ENCODE results near the gene IL5. TPM values are rescaled to one million over a fixed set of nuclear protein-coding genes. Genes with fewer than 3 reads are reported as not detected.
"Not testable (repeated sequence)": the region's sequence is repeated elsewhere in the genome, so short reads cannot be mapped to it uniquely, and the experiment has no call there.

Gene IL5
- total RNA-seq (ENCODE audit: unreplicated experiment): not detected
- long read RNA-seq: 0 reads

DNA sequence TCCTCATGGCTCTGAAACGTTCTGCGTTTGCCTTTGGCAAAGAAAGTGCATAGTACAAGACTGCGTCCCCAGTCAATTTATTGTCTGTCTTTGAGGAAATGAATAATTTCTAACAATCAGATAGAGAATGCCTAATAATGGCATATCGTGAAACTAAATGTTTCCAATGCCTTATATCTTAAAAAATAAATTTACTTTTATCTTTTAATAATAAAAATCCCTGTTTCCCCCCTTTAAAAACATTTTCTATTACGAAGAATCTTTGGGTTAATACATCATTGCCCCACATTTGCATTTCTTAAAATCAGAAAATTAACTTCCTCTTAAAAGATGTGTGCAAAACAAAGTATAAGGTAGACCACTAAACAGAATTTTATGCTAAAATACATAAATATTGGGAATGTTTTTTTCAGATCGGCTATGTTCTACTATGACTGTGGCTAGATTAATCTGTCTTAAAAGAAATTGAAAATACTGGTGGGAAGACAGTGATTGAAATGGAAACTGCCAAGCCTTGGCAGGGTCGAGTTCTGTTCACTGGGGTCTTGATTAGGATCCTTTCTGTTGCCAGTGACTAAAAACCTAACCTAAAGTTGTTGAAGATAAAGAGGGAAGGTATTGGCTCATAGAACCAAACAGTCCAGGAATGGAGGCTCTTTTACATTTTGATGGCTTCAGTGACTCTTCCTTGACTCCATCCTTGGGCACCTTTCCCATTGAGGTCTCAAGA lies at the start of gene IL5:
TSS of gene IL5 (minus strand) at position 51 of the 730 bp plus-strand sequence. CDS start at position 7, 44 bp downstream.
- Mint-ChIP-seq H3K4me1 (ENCODE audit: low read depth, unreplicated experiment) (peaks cover 5% of the 10 kb centered on the region), H3K9me3 (ENCODE audit: unreplicated experiment) (peaks cover 2% of the 10 kb centered on the region)
- TF ChIP-seq, protein P1, sequence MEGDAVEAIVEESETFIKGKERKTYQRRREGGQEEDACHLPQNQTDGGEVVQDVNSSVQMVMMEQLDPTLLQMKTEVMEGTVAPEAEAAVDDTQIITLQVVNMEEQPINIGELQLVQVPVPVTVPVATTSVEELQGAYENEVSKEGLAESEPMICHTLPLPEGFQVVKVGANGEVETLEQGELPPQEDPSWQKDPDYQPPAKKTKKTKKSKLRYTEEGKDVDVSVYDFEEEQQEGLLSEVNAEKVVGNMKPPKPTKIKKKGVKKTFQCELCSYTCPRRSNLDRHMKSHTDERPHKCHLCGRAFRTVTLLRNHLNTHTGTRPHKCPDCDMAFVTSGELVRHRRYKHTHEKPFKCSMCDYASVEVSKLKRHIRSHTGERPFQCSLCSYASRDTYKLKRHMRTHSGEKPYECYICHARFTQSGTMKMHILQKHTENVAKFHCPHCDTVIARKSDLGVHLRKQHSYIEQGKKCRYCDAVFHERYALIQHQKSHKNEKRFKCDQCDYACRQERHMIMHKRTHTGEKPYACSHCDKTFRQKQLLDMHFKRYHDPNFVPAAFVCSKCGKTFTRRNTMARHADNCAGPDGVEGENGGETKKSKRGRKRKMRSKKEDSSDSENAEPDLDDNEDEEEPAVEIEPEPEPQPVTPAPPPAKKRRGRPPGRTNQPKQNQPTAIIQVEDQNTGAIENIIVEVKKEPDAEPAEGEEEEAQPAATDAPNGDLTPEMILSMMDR (IDR thresholded peaks at IDR 0.05; ENCODE audit: partially characterized antibody, unreplicated experiment): no peak

DNA sequence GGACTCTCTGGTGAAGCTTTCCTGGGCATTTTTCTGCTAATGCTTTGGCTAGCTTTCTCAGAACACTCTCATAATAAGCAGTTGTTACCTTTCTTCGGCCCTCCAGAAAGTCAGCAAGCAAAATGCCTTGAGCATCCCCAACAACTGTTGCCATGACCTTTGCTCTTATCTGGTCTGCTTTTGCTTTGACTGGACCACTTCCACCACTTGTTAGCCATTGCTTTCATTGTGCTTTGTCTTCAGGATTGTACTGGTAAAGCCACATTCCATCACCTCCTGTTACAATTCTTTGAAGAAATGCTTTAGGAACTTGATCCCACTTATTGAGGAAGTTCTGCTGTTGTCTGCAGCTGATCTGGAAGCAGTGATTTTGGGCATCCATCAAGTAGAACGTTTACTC lies 49.2 kb upstream of the IL5 start:
- no peaks in the 10 kb centered on the region for H3K27me3 Mint-ChIP-seq (ENCODE audit: unreplicated experiment)
- no peak overlapping the region for H3K27ac Mint-ChIP-seq (ENCODE audit: unreplicated experiment)
- H3K4me1 Mint-ChIP-seq (ENCODE audit: low read depth, unreplicated experiment): no peaks in the 10 kb centered on the region
- H3K9me3 Mint-ChIP-seq (ENCODE audit: unreplicated experiment): no peaks in the 10 kb centered on the region
- H3K4me3 Mint-ChIP-seq (ENCODE audit: unreplicated experiment): no peak overlapping the region
- DNase-seq: no peak
- TF ChIP-seq, protein P1 (IDR thresholded peaks at IDR 0.05; ENCODE audit: partially characterized antibody, unreplicated experiment): no peak
- H3K36me3 Mint-ChIP-seq (ENCODE audit: unreplicated experiment): no peaks in the 10 kb centered on the region

More for the DNA sequence above, at the start of gene IL5:
- DNase-seq: no peak
- H3K36me3 Mint-ChIP-seq (ENCODE audit: unreplicated experiment): no peaks in the 10 kb centered on the region
- peaks cover 2% of the 10 kb centered on the region for H3K27me3 Mint-ChIP-seq (ENCODE audit: unreplicated experiment)
- H3K4me3 Mint-ChIP-seq (ENCODE audit: unreplicated experiment): no peak within 1 kb of the TSS
- H3K27ac Mint-ChIP-seq (ENCODE audit: unreplicated experiment): no peak within 1 kb of the TSS

DNA sequence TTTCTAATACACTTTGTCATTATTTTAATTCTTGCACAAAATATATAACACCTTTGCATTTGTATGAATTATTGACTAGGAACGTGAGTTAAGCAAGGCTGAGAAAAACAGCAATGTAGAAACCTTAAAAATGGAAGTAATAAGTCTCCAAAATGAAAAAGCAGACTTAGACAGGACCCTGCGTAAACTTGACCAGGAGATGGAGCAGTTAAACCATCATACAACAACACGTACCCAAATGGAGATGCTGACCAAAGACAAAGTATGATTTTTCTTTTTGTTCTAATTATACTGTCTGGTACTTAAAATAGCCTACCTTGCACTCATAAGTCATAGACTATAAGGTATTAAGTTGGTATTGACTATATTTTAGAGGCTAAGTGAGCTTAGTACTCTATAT lies 47.8 kb upstream of the IL5 start:
- H3K27me3 Mint-ChIP-seq (ENCODE audit: unreplicated experiment): no peaks in the 10 kb centered on the region
- no peak overlapping the region for H3K27ac Mint-ChIP-seq (ENCODE audit: unreplicated experiment)
- no peaks in the 10 kb centered on the region for H3K36me3 Mint-ChIP-seq (ENCODE audit: unreplicated experiment)
- no peaks in the 10 kb centered on the region for H3K9me3 Mint-ChIP-seq (ENCODE audit: unreplicated experiment)
- no peaks in the 10 kb centered on the region for H3K4me1 Mint-ChIP-seq (ENCODE audit: low read depth, unreplicated experiment)
- TF ChIP-seq, protein P1 (IDR thresholded peaks at IDR 0.05; ENCODE audit: partially characterized antibody, unreplicated experiment): no peak
- DNase-seq: no peak
- H3K4me3 Mint-ChIP-seq (ENCODE audit: unreplicated experiment): no peak overlapping the region

DNA sequence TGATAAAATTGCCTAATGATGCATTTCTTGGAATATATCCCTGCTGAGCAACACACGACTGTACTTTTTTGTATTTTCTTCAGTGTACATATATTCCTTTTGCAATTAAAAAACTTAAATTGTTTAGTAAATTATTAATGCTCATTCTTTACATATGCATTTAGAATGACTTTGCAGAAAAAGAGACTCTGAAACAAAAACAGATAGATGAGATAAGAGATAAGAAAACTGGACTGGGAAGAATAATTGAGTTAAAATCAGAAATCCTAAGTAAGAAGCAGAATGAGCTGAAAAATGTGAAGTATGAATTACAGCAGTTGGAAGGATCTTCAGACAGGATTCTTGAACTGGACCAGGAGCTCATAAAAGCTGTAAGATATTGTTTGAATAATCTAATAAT lies 46.1 kb upstream of the IL5 start:
- Mint-ChIP-seq H3K27ac (ENCODE audit: unreplicated experiment) (no peak overlapping the region), H3K4me3 (ENCODE audit: unreplicated experiment) (no peak overlapping the region), H3K27me3 (ENCODE audit: unreplicated experiment) (no peaks in the 10 kb centered on the region), H3K36me3 (ENCODE audit: unreplicated experiment) (no peaks in the 10 kb centered on the region), H3K9me3 (ENCODE audit: unreplicated experiment) (no peaks in the 10 kb centered on the region), H3K4me1 (ENCODE audit: low read depth, unreplicated experiment) (no peaks in the 10 kb centered on the region)
- no peak for DNase-seq
- TF ChIP-seq, protein P1 (IDR thresholded peaks at IDR 0.05; ENCODE audit: partially characterized antibody, unreplicated experiment): no peak

DNA sequence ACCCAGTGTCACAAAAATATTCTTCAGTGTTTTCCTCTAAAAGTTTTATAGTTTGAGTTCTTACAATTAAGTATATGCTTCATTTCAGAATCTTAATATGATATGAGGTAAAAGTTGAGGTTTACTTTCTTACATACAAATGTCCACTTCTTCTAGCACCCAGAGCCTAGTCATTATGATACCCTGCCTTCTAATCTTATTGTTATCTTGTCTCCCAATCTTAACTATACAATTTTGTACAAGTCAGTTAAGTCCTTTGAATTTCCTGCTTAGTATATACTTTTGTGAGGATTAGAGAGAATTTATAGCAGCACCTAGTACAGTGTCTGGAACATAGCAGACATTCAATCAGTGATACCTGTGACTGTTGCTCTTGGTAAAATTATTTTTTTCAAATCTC lies 42.7 kb upstream of the IL5 start:
- H3K27ac Mint-ChIP-seq (ENCODE audit: unreplicated experiment): no peak overlapping the region
- H3K4me3 Mint-ChIP-seq (ENCODE audit: unreplicated experiment): no peak overlapping the region
- no peaks in the 10 kb centered on the region for H3K36me3 Mint-ChIP-seq (ENCODE audit: unreplicated experiment)
- no peak for DNase-seq
- H3K27me3 Mint-ChIP-seq (ENCODE audit: unreplicated experiment): no peaks in the 10 kb centered on the region
- H3K9me3 Mint-ChIP-seq (ENCODE audit: unreplicated experiment): no peaks in the 10 kb centered on the region
- TF ChIP-seq, protein P1 (IDR thresholded peaks at IDR 0.05; ENCODE audit: partially characterized antibody, unreplicated experiment): no peak
- no peaks in the 10 kb centered on the region for H3K4me1 Mint-ChIP-seq (ENCODE audit: low read depth, unreplicated experiment)

DNA sequence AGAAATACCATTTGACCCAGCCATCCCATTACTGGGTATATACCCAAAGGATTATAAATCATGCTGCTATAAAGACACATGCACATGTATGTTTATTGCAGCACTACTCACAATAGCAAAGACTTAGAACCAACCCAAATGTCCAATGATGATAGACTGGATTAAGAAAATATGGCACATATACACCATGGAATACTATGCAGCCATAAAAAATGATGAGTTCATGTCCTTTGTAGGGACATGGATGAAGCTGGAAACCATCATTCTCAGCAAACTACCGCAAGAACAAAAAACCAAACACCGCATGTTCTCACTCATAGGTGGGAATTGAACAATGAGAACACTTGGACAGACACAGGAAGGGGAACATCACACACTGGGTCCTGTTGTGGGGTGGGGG lies 41.2 kb upstream of the IL5 start:
- not testable (repeated sequence) for H3K36me3 Mint-ChIP-seq (ENCODE audit: unreplicated experiment); H3K9me3 Mint-ChIP-seq (ENCODE audit: unreplicated experiment); H3K27ac Mint-ChIP-seq (ENCODE audit: unreplicated experiment); H3K4me1 Mint-ChIP-seq (ENCODE audit: low read depth, unreplicated experiment); H3K4me3 Mint-ChIP-seq (ENCODE audit: unreplicated experiment); H3K27me3 Mint-ChIP-seq (ENCODE audit: unreplicated experiment); DNase-seq
